Measurements from ENCODE around the gene BMP6. TPM values are rescaled to one million over a fixed set of nuclear protein-coding genes. Genes with fewer than 3 reads are reported as not detected.

BMP6 gene
- total and polyA plus RNA-seq, 9 donors = 3.4 to 28.1 (median 8.3) TPM

GRCh38 chr6:7696061-7696460 lies 29.8 kb upstream of the BMP6 start:
- 78 to 89% (median 84%) methylated on average over 8 of the region's 8 CpGs for WGBS, 3 donors

GRCh38 chr6:7697432-7697819 lies 28.5 kb upstream of the BMP6 start:
- H3K36me3 ChIP-seq = no peaks in the 10 kb centered on the region
- no peak for DNase-seq
- H3K4me1 ChIP-seq (ENCODE audit: insufficient read depth) = peaks cover 3% of the 10 kb centered on the region
- intact Hi-C loops (cut with DNase I) = no loop called here
- no peak overlapping the region for H3K4me3 ChIP-seq
- no peaks in the 10 kb centered on the region for H3K9me3 ChIP-seq
- no peaks in the 10 kb centered on the region for H3K27me3 ChIP-seq
- H3K27ac ChIP-seq = no peak overlapping the region
- 30 to 40% (median 31%) methylated on average over 4 of the region's 4 CpGs for WGBS, 3 donors
- no peak for TF ChIP-seq CTCF (IDR thresholded peaks at IDR 0.05)
- no peak for TF ChIP-seq POLR2A (IDR thresholded peaks at IDR 0.05)
- TF ChIP-seq EP300 (IDR thresholded peaks at IDR 0.05) = no peak

More at GRCh38 chr6:7696061-7696460, 29.8 kb upstream of the BMP6 start:
- Histone ChIP-seq H3K9me3 (no peaks in the 10 kb centered on the region), H3K4me3 (no peak overlapping the region), H3K36me3 (no peaks in the 10 kb centered on the region), H3K27ac (no peak overlapping the region), H3K4me1 (ENCODE audit: insufficient read depth) (peaks cover 3% of the 10 kb centered on the region), H3K27me3 (no peaks in the 10 kb centered on the region)
- intact Hi-C loops (cut with DNase I) = no loop called here
- TF ChIP-seq CTCF (IDR thresholded peaks at IDR 0.05) (no peak), EP300 (IDR thresholded peaks at IDR 0.05) (no peak), POLR2A (IDR thresholded peaks at IDR 0.05) (no peak)
- DNase-seq = no peak

- no peaks in the 10 kb centered on the region for H3K9me3 ChIP-seq
- peak in 1 of 5 donors; percentile 30 for DNase-seq
- no peak for TF ChIP-seq CTCF (IDR thresholded peaks at IDR 0.05)
- TF ChIP-seq POLR2A (IDR thresholded peaks at IDR 0.05) = no peak
- no peak for TF ChIP-seq EP300 (IDR thresholded peaks at IDR 0.05)
- H3K27me3 ChIP-seq = no peaks in the 10 kb centered on the region
- intact Hi-C loops (cut with DNase I) = no loop called here
- no peak overlapping the region for H3K4me3 ChIP-seq
- 35 to 43% (median 38%) methylated on average over 12 of the region's 12 CpGs for WGBS, 3 donors
- peaks cover 3% of the 10 kb centered on the region for H3K4me1 ChIP-seq (ENCODE audit: insufficient read depth)
- H3K27ac ChIP-seq = no peak overlapping the region
- H3K36me3 ChIP-seq = no peaks in the 10 kb centered on the region
Observed at GRCh38 chr6:7697820-7698623, 27.9 kb upstream of the BMP6 start.

- no peaks in the 10 kb centered on the region for H3K36me3 ChIP-seq
- H3K4me1 ChIP-seq (ENCODE audit: insufficient read depth) = peaks cover 3% of the 10 kb centered on the region
- H3K9me3 ChIP-seq = no peaks in the 10 kb centered on the region
- no peak for DNase-seq
- intact Hi-C loops (cut with DNase I) = no loop called here
- no peak for TF ChIP-seq EP300 (IDR thresholded peaks at IDR 0.05)
- no peak for TF ChIP-seq CTCF (IDR thresholded peaks at IDR 0.05)
- TF ChIP-seq POLR2A (IDR thresholded peaks at IDR 0.05) = no peak
- 86 to 94% (median 93%) methylated on average over 5 of the region's 5 CpGs for WGBS, 3 donors
- H3K27ac ChIP-seq = no peak overlapping the region
- H3K27me3 ChIP-seq = no peaks in the 10 kb centered on the region
- H3K4me3 ChIP-seq = no peak overlapping the region
Observed at GRCh38 chr6:7701212-7701834, 24.6 kb upstream of the BMP6 start.

Measured in ovary (tissue), 9 donors.